ENCODE data around the gene PTGES2.

PTGES2 gene

DNA sequence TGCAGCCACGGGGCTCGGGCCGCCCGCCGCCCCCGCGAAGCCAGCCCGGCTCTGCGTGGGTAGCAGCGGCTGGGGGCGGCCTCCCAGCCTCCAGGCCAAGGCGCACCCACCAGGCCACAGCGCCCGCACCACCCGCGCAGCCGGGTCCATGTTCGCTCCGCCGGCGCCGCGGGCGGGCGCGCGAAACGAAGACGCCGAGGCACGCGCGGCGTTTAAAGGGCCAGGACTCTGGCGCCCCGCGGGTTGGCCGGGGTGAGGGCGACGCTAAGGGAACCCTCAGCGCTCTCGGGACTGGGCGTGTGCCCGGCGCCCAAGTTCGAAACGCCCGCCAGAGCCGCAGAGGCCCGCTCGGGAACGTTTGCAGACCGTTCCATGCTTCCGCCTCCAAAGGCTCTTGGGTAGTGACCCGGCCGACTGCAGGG is at the start of gene PTGES2:
Gene PTGES2 (minus strand): TSS at position 162 of the 422 bp plus-strand sequence. CDS start 12 bp downstream, at position 150.
- DNase-seq (ENCODE audit: insufficient read length, low spot score) = peak; percentile 70
- no peak for FAIRE-seq

GRCh38 chr9:128175726-128176125 is 48.2 kb upstream of the PTGES2 start:
- FAIRE-seq = no peak
- no peak for DNase-seq (ENCODE audit: insufficient read length, low spot score)

DNA sequence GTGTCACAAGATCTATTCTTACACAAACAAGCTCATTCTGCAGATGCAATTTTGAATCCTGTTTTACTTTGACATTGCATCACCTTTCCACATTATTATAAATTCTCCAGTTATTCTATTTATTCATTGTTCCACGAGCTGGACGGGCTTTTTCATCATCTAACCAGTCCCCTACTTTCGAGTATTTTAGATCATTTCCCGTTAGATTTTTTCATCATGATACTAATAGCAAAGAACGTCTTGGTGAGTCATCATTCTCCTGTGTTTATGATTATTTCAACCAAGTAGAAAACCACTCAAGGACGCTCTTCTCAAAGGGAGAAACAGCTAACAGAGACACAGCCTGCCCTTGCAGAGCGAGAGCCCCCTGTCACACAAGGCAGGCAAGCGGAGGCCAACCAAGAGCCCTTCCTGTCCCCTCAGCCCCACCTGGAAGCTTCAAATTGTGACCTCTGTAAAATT is 47.6 kb upstream of the PTGES2 start:
- FAIRE-seq (no peak), DNase-seq (ENCODE audit: insufficient read length, low spot score) (no peak)

- no peak for DNase-seq (ENCODE audit: insufficient read length, low spot score)
- FAIRE-seq = no peak
Observed at GRCh38 chr9:128174062-128174461, 46.5 kb upstream of the PTGES2 start.

GRCh38 chr9:128169925-128170324 is 42.4 kb upstream of the PTGES2 start:
- FAIRE-seq = no peak

DNA sequence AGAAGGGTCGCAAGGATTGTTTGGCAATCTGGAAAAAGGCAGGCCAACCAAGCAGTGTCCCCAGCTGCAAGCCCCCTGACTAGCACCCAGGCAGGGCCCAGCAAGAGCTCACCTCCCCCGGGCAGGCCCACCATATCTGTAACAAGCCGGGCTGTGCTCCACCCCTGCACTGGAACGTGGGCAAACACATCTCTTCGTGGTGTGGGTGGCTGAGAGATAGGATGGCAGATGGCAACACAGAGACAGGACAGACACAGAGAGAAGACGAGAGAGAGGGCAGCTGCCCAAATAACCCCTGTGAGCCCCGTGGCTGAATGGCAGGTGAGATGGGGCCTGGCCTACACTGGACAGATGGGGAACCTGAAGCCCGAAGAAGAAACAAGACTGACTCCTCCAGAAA is 42.0 kb upstream of the PTGES2 start:
- FAIRE-seq = no peak
- DNase-seq (ENCODE audit: insufficient read length, low spot score) = no peak

More at GRCh38 chr9:128169925-128170324, 42.4 kb upstream of the PTGES2 start:
- no peak for DNase-seq (ENCODE audit: insufficient read length, low spot score)

DNA sequence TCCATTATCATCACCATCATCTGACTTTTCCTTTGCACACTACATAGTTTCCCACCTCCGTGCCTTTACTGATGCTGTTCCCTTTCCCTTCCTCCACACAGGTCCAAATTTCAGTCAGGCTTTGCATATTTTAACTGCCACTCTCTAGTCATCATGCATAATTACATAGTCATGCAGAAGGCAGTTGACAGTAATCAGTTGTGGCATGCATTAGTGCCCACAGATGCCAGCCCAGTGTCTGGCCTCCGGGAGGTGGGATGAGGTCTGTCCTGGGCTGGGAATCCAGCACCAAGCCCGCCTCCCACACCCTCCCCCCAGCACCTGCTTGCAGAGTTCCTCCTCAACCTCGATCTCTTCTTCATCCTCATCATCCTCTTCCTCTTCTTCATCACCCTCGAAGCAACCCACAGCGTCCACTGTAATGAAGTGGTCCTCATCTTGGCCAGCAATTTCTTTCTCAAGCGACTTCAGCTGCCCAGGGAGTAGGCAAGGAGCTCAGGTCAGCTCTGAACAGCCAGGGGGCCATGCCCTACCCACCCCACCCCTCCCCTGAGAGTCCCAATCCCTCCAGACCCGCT is 41.3 kb upstream of the PTGES2 start:
- FAIRE-seq = no peak

GRCh38 chr9:128167209-128167608 is 39.7 kb upstream of the PTGES2 start:
- FAIRE-seq (no peak), DNase-seq (ENCODE audit: insufficient read length, low spot score) (no peak)

More for the DNA sequence above, 41.3 kb upstream of the PTGES2 start:
- DNase-seq (ENCODE audit: insufficient read length, low spot score) = no peak

DNA sequence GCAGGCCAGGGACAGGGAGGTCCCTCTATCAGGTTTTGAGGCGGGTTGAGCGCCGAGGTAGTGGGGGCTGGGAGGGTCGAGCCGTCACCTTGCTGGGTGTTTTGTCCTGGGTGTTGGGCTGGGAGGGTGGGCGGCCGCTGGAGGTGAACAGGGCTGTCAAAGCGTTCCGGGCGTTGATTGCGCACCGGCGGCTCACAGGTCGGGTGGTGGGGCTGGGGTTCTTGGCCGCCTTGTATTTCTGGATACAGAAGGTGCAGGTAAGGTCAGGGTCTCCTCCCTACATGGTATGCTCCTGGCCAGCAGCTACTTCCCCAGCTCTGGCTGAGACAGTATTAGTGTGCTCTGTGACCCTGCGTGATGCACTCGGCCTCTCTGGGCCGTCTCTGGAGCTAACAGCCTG is 38.6 kb upstream of the PTGES2 start:
- DNase-seq (ENCODE audit: insufficient read length, low spot score) (no peak), FAIRE-seq (no peak)

GRCh38 chr9:128164307-128164885 is 36.9 kb upstream of the PTGES2 start:
- FAIRE-seq = no peak
- no peak for DNase-seq (ENCODE audit: insufficient read length, low spot score)

GRCh38 chr9:128163523-128164306 is 36.2 kb upstream of the PTGES2 start:
- no peak for FAIRE-seq

DNA sequence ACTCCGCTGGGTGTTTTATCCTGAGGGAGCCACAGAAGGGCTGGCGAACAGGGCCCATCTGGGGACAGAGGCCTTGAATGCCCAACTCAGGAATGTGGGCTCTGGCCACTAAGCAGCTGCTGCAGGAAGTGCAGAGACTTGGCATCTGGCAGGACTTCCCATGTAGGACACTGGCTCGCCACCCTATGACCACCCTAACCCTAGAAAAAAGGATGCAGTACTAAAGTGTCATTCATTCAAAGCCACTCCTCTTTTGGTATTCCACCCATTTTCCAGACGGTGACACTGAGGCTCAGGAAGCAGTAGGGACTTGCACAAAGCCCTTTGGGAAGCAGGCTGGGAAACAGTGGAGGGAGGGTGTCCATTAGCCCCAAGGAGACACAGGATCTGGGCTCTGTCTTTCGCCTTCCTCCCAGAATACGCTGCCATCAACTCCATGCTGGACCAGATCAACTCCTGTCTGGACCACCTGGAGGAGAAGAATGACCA is 35.5 kb upstream of the PTGES2 start:
- FAIRE-seq (no peak), DNase-seq (ENCODE audit: insufficient read length, low spot score) (no peak)

More at GRCh38 chr9:128163523-128164306, 36.2 kb upstream of the PTGES2 start:
- DNase-seq (ENCODE audit: insufficient read length, low spot score) = no peak

- DNase-seq (ENCODE audit: insufficient read length, low spot score) (no peak), FAIRE-seq (no peak)
Observed at GRCh38 chr9:128162215-128163026, 34.9 kb upstream of the PTGES2 start.

DNA sequence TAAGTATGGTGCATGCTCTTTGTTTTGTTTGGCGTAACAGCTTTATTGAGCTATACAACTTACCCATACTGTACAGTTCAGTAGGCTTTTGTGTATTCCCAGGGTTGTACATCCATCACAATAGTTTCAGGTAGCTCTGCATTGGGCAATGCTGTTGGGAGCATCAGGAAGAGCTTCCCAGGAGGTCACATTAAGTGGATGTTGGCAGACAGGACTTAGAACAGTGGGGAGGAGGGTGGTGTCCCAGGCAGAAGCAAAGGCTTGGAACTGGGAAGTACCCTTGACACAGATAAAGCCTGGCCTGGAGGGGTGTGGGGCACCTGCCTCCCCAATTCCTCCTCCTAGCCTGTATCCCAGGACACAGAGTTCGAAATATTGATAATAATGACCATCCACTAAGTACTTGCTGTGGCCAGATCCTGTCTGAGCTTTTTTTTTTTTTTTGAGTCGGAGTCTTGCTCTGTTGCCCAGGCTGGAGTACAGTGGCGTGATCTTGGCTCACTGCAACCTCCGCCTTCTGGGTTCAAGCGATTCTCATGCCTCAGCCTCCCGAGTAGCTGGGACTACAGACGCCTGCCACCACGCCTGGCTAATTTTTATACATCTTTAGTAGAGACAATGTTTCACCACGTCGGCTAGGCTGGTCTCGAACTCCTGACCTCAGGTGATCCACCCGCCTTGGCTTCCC is 33.8 kb upstream of the PTGES2 start:
- DNase-seq (ENCODE audit: insufficient read length, low spot score) (no peak), FAIRE-seq (no peak)

DNA sequence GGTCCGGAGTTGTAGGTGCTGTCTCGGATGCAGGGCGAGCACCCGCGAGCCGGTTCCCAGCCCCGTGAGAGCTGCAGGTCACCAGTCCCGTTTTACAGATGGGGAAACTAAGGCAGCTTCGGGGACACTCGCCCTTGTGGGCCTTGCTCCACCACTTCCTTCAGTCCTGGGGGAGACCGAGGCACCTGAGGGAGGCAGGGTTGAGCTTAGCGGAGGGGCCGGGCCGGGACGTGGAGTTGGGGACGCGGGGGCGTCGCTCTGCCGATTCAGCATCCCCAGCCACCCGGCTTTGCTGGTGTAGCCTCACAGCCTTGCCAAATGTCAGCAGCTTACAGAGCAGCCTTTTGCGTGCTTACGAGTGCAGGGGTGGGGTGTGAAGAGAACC is 33.1 kb upstream of the PTGES2 start:
- peak; percentile 58 for DNase-seq (ENCODE audit: insufficient read length, low spot score)

DNA sequence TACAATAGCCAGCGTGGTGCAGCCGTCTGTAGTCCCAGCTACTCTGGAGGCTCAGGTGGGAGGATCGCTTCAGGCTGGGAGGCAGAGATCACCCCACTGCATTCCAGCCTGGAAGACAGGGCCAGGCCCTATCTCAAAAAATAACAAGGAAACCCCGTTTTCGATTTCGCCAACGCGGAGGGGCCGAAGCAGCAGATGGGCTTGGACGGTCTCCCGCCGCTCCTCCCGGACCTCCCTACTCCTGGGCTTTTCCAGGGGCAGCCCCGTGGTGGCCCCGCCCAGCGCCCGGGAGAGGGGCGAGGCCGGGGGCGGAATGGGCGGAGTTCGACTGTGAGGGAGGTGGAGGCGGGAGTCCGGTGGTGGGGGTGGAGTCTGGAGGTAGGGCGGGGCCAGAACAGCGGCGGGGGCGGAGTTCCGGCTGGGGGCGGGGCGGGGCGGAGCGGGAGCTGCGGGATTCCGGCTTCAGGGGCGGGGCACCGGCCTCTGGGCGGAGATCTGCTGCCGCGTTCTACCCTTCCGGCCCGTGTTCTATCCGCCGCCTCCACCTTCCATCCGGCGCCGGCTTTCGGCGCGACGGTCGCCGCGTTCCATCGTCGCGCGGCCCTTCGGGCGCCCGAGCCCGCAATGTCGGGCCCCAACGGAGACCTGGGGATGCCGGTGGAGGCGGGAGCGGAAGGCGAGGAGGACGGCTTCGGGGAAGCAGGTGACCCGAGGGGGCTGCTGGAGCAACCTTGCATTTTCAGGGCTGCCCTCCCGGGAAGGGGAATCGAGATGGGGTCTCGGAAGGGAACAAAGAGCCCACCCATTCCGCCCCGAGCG is 32.5 kb upstream of the PTGES2 start, which contains the start of gene BBLN:
Gene BBLN (plus strand): TSS at position 482 of the 819 bp plus-strand sequence. CDS start 143 bp downstream, at position 625.
- DNase-seq (ENCODE audit: insufficient read length, low spot score) = peak; percentile 99
- FAIRE-seq = peak; percentile 26

More for the DNA sequence above, 33.1 kb upstream of the PTGES2 start:
- no peak for FAIRE-seq

DNA sequence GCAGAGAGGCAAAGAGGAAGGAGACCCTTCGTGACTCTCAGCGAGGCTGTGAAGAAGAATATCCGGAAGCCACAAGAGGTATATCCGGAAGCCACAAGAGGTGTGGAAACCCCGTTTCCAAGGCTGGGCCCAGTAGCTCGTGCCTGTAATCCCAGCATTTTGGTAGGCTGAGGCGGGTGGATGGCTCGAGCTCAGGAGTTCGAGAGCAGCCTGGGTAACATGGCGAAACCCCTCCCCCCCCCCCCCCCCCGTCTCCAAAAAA is 31.9 kb upstream of the PTGES2 start:
- FAIRE-seq (no peak), DNase-seq (ENCODE audit: insufficient read length, low spot score) (peak; percentile 37)

DNA sequence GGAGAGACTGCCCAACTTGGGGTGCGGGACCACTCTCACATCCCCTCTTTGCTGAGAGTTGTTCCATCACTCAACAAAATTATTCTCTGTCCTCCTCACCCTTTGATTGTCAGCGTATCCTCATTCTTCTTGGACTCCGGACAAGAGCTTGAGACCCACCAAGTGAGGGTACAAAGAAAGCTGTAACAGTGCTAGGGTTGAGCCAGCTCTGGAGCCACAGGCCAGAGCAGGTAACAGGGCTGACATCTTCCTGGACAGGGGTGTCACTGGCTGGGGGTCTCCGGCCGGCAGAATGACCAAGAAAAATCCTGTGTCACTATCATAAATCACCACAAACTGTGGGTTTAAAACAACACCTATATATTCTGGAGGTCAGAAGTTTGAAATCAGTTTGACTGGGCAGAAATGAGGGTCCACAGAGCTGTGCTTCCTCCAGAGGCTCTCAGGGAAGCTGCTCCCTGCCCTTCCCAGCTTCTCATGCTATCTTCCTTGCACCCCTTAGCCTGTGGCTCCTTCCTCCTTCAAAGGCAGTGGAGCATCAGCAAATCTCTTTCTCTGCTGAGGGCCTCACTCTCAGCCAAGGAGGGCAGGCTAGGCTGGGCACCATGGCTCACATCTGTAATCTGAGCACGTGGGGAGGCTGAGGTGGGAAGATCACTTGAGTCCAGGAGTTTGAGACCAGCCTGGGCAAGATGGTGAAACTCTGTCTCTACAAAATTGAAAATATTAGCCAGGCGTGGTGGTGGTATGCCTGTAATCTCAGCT is 28.4 kb upstream of the PTGES2 start:
- DNase-seq (ENCODE audit: insufficient read length, low spot score) (no peak), FAIRE-seq (no peak)
